Measurements from ENCODE around the gene MAP4K1.

Gene MAP4K1

GRCh38 chr19:38615007-38615581 lies 2.7 kb downstream of the MAP4K1 start (continued):
- no peak for TF ChIP-seq ZNF670 (tag by site-specific recombination; IDR thresholded peaks at IDR 0.05; ENCODE audit: low read depth)
- TF ChIP-seq ZNF530 (tag by site-specific recombination; IDR thresholded peaks at IDR 0.05; ENCODE audit: low read depth): no peak
- no peak for TF ChIP-seq REST (tag by site-specific recombination; IDR thresholded peaks at IDR 0.05)
- TF ChIP-seq ZNF580 (tag by site-specific recombination; IDR thresholded peaks at IDR 0.05): no peak
- TF ChIP-seq PRDM4 (tag by site-specific recombination; IDR thresholded peaks at IDR 0.05): no peak
- no peak for TF ChIP-seq CTCF (tag by site-specific recombination; IDR thresholded peaks at IDR 0.05)
- no peak for TF ChIP-seq ZNF184 (tag by site-specific recombination; IDR thresholded peaks at IDR 0.05)
- no peak for TF ChIP-seq TCF7L2 (IDR thresholded peaks at IDR 0.05; ENCODE audit: borderline replicate concordance, low read depth, low read length)
- TF ChIP-seq ZNF18 (tag by site-specific recombination; IDR thresholded peaks at IDR 0.05): no peak
- no peak for TF ChIP-seq ZNF837 (tag by site-specific recombination; IDR thresholded peaks at IDR 0.05)
- peak; percentile 80 for TF ChIP-seq ZFHX2 (tag by site-specific recombination; conservative IDR thresholded peaks at IDR 0.05)
- TF ChIP-seq KLF10 (tag by site-specific recombination; IDR thresholded peaks at IDR 0.05): no peak

GRCh38 chr19:38614289-38614688 lies 3.5 kb downstream of the MAP4K1 start:
- no peak overlapping the region for H3K27ac ChIP-seq (ENCODE audit: extremely low read depth, low read depth, low read length)
- H3K9me3 ChIP-seq (ENCODE audit: control insufficient read depth, insufficient read depth, low read depth, low read length): no peaks in the 10 kb centered on the region
- POLR2A ChIA-PET: interaction anchor here (0.7 kb wide), 1 partner anchor 326 kb away, joined by 4 read pairs; no protein-coding TSS in a partner anchor
- H3K4me3 ChIP-seq (ENCODE audit: low read depth, low read length): no peak overlapping the region
- H3K36me3 ChIP-seq (ENCODE audit: control insufficient read depth in 2 of 2, insufficient read depth in 1 of 2, low read length in 2 of 2): no peaks in the 10 kb centered on the region; a peak in 1 of 3 replicates
- H3K4me1 ChIP-seq (ENCODE audit: control insufficient read depth, insufficient read depth, low read length): peaks cover 7% of the 10 kb centered on the region
- CTCF ChIA-PET: interaction anchor here (0.9 to 1.6 kb wide), 4 partner anchors 70 to 211 kb away, joined by 3 to 4 read pairs (median 4); partner anchors contain the start of gene FAM98C
- TF ChIP-seq ZNF768 (tag by site-specific recombination; IDR thresholded peaks at IDR 0.05): no peak
- TF ChIP-seq ZNF692 (tag by site-specific recombination; IDR thresholded peaks at IDR 0.05): no peak
- TF ChIP-seq PATZ1 (tag by site-specific recombination; IDR thresholded peaks at IDR 0.05): peak; percentile 17; the same call in 1 of the 2 replicates
- no peak for TF ChIP-seq GLIS2 (tag by site-specific recombination; IDR thresholded peaks at IDR 0.05)
- TF ChIP-seq ZBTB10 (tag by site-specific recombination; IDR thresholded peaks at IDR 0.05): 0 out of 2 replicates have a peak, but pooled peaks have one; percentile 45
